M059J (cell line): ENCODE measurements around the gene FAM156A. TPM values are rescaled to one million over a fixed set of nuclear protein-coding genes. Genes with fewer than 3 reads are reported as not detected.
"Not testable (repeated sequence)": the region's sequence is repeated elsewhere in the genome, so short reads cannot be mapped to it uniquely, and the experiment has no call there.

Source experiments
- DNase-seq: peaks from one replicate; pipeline ENCODE4 v3.0.0-alpha.2; 2012; ENCODE audit warnings: low read depth
- total RNA-seq: library from RNA; depleted of rRNA; stranded (reverse); fragments of >200 nt; shearing (Covaris generic); gene quantifications from 2 replicates; pipeline ENCODE4 v1.2.3, GENCODE V29; 2014

The FAM156A gene
- total RNA-seq, 1 experiment from 2014 or later: 26.1 TPM

GRCh38 chrX:52966993-52967738 is 8.8 kb upstream of the FAM156A start:
- DNase-seq: not testable (repeated sequence)

GRCh38 chrX:52958961-52959360 is 643 bp upstream of the FAM156A start:
- not testable (repeated sequence) for DNase-seq

GRCh38 chrX:52949884-52950283 is 8.4 kb downstream of the FAM156A start:
- DNase-seq: not testable (repeated sequence)

GRCh38 chrX:52949325-52949724 is 9.0 kb downstream of the FAM156A start:
- not testable (repeated sequence) for DNase-seq

GRCh38 chrX:52948265-52948664 is 10.1 kb downstream of the FAM156A start:
- not testable (repeated sequence) for DNase-seq

DNA sequence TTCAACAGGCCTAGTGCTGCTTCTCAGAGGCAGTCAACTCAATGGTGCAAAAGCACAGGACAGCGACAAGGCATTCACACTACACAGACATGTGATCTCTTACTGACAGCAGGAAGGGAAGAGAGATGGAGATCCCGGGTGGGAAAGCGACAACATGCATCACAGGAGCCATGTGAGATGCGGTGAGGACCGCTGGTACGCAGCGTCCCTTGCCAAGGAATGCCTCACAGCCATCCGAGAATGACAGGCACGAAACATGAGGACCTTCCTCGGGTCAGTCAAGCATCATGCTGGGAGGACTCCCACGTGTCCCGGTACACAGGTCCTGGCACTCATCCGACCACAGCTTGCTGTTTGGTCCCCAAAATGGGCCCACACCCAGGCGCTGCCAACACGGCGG is 10.8 kb downstream of the FAM156A start:
- DNase-seq: not testable (repeated sequence)

DNA sequence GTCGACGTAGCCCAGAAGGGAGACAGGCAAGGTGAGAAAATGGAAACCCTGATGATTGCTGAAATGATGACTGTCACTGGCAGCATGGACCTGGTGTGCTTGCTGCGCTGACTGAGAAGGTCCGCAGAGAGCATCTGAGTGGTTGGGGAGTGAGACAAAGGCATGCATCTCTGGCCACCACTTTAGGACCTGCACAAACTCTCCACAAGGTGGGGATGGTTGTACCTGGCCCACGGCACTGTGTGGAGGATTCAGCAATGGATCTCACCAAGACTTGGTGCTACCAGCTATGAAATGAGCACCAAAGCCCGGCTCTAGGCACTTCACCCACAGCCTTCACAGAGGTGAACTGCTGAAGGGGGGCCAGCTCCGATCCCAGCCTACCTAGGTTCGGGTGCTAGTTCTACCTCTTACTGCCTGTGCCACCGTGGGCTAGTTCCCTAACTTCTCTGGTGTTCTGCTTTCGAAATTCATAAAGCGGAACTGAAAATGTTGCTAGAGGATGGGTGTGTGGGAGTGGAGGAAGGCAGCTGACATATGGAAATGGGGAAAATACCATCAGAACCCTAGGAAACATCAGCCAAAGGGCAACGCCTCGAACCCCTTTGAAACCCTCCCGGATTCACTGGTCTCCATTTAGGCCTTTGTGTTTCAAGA is 12.4 kb downstream of the FAM156A start:
- DNase-seq: not testable (repeated sequence)

GRCh38 chrX:52941728-52942127 is 16.6 kb downstream of the FAM156A start:
- not testable (repeated sequence) for DNase-seq

DNA sequence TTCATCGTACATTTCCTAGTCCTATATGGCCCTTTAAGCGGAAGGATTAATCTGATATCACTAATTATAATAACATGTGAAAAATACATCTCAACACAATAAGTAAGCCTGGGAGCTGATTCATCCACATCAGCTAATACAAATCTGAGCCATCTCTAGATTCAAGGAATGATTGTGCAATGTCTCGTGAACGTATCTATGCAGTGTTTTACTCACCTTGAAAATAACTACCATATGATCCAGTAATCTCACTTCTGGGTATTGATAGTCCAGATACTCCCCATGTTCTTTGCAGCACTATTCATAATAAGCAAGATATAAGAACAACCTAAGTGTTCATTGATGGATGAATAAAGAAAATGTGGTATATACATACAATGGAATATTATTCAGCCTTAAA is 17.6 kb downstream of the FAM156A start:
- DNase-seq: not testable (repeated sequence)

GRCh38 chrX:52935470-52935784 is 22.9 kb downstream of the FAM156A start:
- DNase-seq: not testable (repeated sequence)

DNA sequence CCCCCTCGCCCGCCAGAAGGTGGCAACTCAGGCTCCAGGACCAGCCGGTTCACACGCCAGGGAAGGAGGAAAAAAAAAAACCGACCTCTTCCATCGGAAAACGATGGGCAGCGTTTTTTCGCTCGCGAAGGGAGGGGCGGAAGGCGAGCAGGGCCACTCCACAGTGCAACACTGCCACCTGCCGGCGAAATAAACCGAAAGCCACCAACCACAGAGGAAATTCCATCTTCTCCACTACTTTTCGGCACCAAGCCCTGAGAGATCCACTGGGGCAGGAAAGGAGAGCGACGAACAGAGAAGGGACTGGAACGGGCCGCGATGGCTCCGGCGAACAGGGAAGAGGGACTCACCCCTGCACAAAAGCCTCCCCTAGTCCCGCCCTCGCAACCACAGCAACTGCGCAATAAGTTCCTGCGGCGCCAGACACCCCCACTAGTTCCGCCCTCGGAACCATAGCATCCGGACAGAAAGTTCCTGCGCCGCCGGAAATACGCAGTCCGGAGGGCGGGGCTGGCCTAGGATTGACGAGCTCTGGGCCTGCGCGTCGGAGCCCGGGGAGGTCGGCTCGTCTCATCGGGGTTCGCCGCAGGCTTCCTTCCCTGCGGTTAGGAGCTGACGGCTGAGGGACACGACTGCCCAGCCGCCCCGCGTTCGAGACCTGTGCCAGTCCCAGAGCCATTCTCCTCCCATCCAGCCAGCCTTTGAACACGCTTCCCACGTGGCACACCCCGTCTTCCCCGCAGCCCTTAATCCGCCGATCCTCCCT is 23.4 kb downstream of the FAM156A start:
- DNase-seq: peak; percentile 95

DNA sequence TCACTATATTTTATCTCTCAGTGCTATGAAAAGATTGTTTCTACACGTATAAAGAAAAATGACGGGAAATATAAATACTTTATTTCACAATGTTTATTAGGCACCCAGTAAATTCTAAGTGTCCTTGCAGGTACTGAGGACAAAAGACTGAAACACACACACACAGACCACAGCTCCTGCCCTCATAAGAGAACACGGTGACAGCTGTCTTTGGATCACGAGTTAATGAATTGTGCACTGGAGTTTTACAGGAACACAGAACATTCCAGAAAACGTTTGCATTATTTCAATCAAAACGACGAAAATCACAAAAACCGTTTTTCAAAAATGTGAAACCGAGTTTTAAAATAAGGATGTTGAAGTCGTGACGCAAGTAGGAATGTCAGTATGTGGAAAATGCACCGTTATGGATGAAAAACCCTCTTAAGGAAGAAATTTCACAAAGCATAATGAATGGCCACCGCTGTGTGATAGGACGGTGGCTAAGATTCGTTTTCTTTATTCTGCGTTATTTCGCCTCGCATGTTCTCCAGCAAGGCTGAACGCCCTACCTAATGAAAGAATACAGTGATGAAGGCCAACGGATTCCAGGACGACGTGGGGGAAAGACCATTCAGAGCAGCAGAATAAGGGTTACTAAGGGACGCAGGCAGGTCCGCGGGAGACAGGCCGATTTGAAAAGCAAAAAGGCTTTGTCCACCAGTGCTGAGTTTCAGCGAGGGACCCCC is 24.2 kb downstream of the FAM156A start:
- DNase-seq: no peak

- no peak for DNase-seq
Measured at GRCh38 chrX:52933213-52933612, 25.1 kb downstream of the FAM156A start.

DNA sequence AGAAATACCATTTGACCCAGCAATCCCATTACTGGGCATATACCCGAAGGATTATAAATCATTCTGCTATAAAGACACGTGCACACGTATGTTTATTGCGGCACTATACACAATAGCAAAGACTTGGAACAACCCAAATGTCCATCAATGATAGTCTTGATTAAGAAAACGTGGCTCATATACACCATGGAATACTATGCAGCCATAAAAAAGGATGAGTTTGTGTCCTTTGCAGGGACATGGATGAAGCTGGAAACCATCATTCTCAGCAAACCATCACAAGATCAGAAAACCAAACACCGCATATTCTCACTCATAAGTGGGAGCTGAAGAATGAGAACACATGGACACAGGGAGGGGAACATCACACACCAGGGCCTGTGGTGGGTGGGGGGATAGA is 28.1 kb downstream of the FAM156A start:
- DNase-seq: not testable (repeated sequence)

- DNase-seq: peak; percentile 72
Measured at GRCh38 chrX:52923781-52924241, 34.5 kb downstream of the FAM156A start.

GRCh38 chrX:52914704-52915103 is 43.6 kb downstream of the FAM156A start:
- not testable (repeated sequence) for DNase-seq

DNA sequence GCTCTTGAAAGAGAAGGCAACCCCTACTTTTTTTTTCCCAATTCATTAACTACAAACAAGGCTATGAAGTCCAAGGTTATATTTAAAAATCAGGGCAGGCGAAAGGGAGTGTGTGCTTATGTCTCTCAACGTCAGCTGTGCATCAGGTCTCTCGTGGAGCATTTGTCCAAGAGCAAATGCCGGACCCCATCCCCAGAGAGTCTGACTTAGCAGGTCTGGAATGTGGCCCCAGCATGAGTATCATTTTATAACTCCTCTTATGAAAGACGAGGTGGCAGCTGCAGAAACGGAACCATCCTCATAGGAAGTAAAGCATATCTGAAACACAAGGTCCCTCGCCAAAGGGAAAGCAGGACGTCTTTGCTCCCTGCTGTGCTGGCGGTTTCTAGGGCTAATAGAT is 44.6 kb downstream of the FAM156A start:
- not testable (repeated sequence) for DNase-seq

DNA sequence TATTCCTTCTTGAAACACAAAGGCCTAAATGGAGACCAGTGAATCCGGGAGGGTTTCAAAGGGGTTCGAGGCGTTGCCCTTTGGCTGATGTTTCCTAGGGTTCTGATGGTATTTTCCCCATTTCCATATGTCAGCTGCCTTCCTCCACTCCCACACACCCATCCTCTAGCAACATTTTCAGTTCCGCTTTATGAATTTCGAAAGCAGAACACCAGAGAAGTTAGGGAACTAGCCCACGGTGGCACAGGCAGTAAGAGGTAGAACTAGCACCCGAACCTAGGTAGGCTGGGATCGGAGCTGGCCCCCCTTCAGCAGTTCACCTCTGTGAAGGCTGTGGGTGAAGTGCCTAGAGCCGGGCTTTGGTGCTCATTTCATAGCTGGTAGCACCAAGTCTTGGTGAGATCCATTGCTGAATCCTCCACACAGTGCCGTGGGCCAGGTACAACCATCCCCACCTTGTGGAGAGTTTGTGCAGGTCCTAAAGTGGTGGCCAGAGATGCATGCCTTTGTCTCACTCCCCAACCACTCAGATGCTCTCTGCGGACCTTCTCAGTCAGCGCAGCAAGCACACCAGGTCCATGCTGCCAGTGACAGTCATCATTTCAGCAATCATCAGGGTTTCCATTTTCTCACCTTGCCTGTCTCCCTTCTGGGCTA is 48.9 kb downstream of the FAM156A start:
- not testable (repeated sequence) for DNase-seq

DNA sequence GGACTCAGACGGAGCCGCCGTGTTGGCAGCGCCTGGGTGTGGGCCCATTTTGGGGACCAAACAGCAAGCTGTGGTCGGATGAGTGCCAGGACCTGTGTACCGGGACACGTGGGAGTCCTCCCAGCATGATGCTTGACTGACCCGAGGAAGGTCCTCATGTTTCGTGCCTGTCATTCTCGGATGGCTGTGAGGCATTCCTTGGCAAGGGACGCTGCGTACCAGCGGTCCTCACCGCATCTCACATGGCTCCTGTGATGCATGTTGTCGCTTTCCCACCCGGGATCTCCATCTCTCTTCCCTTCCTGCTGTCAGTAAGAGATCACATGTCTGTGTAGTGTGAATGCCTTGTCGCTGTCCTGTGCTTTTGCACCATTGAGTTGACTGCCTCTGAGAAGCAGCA is 50.4 kb downstream of the FAM156A start:
- DNase-seq: not testable (repeated sequence)

DNA sequence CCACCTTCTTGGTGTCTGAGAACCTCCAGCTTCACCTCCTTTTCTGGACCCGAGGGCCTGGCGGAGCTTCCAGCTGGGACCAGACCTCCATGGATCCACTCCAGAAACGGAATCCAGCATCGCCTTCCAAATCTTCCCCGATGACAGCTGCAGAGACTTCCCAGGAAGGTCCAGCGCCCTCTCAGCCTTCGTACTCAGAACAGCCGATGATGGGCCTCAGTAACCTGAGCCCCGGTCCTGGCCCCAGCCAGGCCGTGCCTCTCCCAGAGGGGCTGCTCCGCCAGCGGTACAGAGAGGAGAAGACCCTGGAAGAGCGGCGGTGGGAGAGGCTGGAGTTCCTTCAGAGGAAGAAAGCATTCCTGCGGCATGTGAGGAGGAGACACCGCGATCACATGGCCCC is 51.2 kb downstream of the FAM156A start:
- not testable (repeated sequence) for DNase-seq

DNA sequence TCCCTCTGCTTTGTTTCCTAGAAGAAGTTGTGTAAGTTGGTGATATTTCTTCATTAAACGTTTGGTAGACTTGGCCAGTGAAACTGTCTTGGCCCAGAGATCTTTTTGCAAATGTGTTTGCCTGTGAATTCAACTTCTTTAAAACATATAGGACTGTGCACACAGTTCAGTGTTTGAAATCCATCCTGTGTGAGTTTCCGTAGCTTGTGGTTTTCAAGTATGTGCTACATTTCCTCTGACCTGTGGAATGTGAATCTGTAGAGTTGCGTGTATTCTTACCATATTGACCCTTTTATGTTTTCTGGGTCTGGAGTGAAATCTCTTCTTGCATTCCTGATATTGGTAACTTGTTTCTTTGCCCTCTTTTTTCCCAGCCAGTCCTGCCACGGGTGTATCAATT is 52.2 kb downstream of the FAM156A start:
- DNase-seq: not testable (repeated sequence)
